ENCODE measurements around the gene TAF11L4.
"Not testable (repeated sequence)": the region's sequence is repeated elsewhere in the genome, so short reads cannot be mapped to it uniquely, and the experiment has no call there.

TAF11L4 gene

GRCh38 chr5:17521501-17521900, at the start of gene TAF11L4:
Gene TAF11L4 (plus strand): TSS chr5:17521801.
- not testable (repeated sequence) for DNase-seq (ENCODE audit: low read depth in 2 of 2)

DNA sequence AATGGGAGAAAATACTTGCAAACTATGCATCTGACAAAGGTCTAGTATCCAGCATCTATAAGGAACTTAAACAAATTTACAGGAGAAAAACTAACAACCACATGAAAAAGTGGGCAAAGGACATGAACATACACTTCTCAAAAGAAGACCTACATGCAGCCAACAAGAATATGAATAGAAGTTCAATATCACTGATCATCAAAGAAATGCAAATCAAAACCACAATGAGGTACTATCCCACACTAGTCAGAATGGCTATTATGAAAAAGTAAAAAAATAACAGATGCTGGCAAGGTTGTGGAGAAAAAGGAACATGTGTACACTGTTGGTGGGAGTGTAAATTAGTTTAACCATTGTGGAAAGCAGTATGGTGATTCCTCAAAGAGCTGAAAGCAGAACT, 46.5 kb upstream of the TAF11L4 start:
- DNase-seq (ENCODE audit: low read depth in 2 of 2), result not testable (repeated sequence)

GRCh38 chr5:17477043-17477442, 44.6 kb upstream of the TAF11L4 start:
- DNase-seq (ENCODE audit: low read depth in 2 of 2), result no peak

DNA sequence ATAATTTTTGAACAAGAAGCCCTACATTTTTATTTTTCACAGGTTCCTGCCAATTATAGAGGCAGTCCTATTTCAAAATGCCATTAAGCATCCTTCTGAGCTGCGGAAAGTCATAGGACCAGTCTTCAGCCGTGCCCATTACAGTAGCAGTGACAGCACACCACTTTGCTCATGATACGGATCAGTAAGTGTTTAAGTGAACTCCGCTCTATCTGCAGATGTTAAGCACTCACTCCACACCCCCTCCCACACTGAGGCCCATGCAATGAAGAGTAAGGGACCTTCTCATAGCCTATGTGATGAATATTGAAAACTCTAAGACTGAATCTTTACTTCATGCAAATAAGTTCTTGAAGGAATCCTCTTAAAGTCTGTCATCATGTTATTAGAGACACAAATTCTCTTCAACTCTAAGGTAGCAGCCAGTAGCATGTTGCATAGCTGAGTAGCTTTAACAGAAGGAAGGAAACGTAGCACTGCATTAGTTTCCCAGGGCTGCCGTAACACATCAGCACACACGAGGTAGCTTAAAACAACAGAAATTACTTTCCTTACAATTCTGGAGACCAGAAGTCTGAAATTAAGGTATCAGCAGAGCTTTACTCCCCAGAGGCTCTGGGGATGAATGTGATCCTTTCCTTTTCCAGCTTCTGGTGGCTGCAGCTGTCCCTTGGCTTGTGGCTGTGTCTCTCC, 43.9 kb upstream of the TAF11L4 start:
- DNase-seq (ENCODE audit: low read depth in 2 of 2), result no peak

- DNase-seq (ENCODE audit: low read depth in 2 of 2), result no peak
These were observed 40.2 kb upstream of the TAF11L4 start for GRCh38 chr5:17481378-17481777.

- DNase-seq (ENCODE audit: low read depth in 2 of 2), result no peak
These were observed 38.8 kb upstream of the TAF11L4 start for GRCh38 chr5:17482790-17483189.

- DNase-seq (ENCODE audit: low read depth in 2 of 2), result not testable (repeated sequence)
These were observed 35.0 kb upstream of the TAF11L4 start for GRCh38 chr5:17486464-17487173.

DNA sequence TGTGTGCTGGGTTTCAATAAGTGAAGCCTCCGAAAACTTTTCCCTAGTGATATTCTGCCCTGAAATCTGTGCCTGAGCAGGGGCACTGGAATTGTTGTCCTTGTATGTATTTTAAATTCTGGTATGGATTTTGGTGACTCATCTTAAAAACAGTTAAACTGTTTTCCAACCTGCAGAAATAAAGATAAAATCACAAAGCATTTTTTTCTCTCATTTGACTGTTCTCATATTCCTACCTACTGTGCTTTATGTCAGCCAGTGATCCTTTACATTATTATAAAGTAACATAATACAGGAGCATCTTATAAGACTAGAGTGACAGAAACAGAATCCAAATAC, 34.5 kb upstream of the TAF11L4 start:
- no peak for DNase-seq (ENCODE audit: low read depth in 2 of 2)

- DNase-seq (ENCODE audit: low read depth in 2 of 2), result not testable (repeated sequence)
These were observed 30.3 kb upstream of the TAF11L4 start for GRCh38 chr5:17491257-17491656.

- no peak for DNase-seq (ENCODE audit: low read depth in 2 of 2)
These were observed 28.8 kb upstream of the TAF11L4 start for GRCh38 chr5:17492770-17493169.

DNA sequence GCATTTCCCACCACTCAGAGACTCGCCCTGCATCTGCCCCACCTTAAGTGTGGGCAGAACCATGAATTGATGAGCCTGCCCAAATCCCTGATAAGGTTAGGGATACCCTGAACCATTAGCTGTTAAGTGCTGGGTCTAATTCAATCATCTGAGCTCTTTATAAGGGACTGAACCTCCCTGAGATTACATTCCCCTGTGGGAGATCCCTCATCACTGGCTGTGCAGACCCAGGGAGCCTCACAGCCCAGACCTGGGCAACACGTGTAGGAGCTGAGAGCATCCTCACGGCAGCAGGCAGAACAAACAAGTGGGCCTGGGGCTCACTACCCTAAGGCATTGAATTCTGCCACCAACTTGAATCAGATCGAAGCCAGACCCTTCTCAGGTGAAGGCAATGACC, 24.2 kb upstream of the TAF11L4 start:
- DNase-seq (ENCODE audit: low read depth in 2 of 2), result no peak

DNA sequence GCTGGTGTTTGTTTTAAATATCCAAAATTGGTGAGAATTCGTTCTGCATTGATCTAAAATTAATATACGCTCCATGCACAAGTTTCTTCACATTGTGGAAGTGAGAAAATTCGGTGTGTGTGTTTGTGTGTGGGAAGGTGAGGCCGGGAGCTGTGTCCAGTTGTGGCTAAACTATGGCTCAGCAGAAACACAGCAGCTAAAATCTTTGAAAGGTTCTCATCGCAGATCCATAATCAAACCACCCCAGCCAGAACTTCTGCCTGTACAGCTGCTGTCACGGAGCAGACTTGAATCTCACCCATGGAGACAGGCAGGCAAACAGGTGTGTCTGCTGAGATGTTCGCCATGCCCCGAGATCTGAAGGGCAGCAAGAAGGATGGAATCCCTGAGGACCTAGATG, 23.7 kb upstream of the TAF11L4 start, which contains the start of gene TAF11L2:
Gene TAF11L2 (plus strand): TSS at position 301 of the 400 bp plus-strand sequence.
- DNase-seq (ENCODE audit: low read depth in 2 of 2), result not testable (repeated sequence)

DNA sequence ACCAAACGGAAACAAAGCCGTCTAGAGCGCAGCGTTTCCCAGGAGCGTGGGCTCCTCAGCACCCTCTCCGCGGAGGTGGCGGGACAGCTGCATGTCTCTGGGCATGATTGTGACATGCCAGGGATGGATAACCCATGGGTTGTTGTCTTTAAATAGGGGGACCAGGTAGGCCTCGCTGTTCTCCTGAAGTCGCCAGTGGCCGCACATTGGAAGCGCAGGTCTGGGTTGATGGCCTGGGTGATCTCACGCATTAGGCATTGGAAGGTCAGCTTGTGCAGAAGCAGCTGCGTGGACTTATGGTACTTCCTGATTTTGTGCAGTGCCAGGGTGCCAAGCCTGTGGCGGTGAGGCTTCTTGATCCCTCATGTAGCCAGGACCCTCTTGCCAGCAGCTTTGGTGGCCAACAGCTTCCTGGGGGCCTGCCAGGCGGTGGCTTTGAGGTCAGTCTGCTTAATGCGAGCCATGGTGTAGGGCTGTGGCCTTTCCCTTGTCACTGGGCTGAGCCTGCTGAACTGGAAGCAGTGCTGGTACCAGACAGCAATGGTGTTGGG, 9.8 kb upstream of the TAF11L4 start:
- DNase-seq (ENCODE audit: low read depth in 2 of 2), result no peak

DNA sequence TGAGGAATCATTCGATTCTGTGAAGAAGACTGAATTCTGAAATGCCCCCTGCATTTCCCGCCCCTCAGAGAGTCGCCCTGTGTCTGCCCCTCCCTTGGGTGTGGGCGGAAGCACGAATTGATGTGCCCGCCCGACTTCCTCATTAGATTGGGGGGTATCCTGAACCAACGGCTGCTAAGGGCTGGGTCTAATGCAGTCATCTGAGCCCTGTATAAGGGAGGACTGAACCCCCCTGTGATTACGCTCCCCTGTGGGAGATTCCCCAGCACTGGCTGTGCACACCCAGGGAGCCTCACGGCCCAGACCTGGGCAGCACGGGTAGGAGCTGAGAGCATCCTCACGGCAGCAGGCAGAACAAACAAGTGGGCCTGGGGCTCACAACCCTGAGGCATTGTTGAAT, 4.1 kb upstream of the TAF11L4 start:
- DNase-seq (ENCODE audit: low read depth in 2 of 2), result not testable (repeated sequence)

GRCh38 chr5:17518067-17518466, 3.5 kb upstream of the TAF11L4 start, which contains the start of gene TAF11L3:
Gene TAF11L3 (plus strand): TSS chr5:17518367.
- not testable (repeated sequence) for DNase-seq (ENCODE audit: low read depth in 2 of 2)

GRCh38 chr5:17519508-17519907, 2.1 kb upstream of the TAF11L4 start:
- DNase-seq (ENCODE audit: low read depth in 2 of 2), result not testable (repeated sequence)

GRCh38 chr5:17524935-17525334, 3.3 kb downstream of the TAF11L4 start, which contains the start of gene TAF11L5:
Gene TAF11L5 (plus strand): TSS chr5:17525235.
- not testable (repeated sequence) for DNase-seq (ENCODE audit: low read depth in 2 of 2)

- DNase-seq (ENCODE audit: low read depth in 2 of 2), result not testable (repeated sequence)
These were observed 4.9 kb downstream of the TAF11L4 start for GRCh38 chr5:17526504-17526903.

DNA sequence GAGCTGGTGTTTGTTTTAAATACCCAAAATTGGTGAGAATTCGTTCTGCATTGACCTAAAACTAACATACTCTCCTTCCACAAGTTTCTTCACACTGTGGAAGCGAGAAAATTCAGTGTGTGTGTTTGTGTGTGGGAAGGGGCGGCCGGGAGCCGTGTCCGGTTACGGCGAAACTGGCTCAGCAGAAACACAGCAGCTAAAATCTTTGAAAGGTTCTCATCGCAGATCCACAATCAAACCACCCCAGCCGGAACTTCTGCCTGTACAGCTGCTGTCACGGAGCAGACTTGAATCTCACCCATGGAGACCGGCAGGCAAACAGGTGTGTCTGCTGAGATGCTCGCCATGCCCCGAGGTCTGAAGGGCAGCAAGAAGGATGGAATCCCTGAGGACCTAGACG, 6.8 kb downstream of the TAF11L4 start, which contains the start of gene TAF11L6:
Gene TAF11L6 (plus strand): TSS at position 301 of the 400 bp plus-strand sequence.
- DNase-seq (ENCODE audit: low read depth in 2 of 2), result not testable (repeated sequence)
